ENCODE data around the gene MAP2K5.

DNA sequence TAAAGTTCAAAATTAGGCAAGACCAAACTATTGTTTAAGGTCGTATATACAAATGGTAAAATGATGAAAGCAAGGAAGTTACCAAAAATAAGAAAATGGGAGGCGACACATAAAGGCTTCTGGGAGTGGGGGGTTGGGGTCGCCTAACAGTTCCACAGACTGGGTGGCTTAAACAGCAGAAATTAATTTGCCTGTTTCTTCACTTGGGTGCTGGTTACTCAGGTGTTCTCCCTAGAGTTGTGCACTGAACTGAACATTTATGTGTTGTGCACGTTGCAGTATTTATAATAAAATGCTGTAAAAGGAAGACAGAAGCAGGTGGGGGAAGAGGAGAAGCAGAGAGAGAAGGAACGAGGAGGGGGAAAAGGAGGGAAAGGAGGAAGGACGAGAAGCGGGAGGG is 307.8 kb downstream of the MAP2K5 start:
- TF ChIP-seq, protein P1, sequence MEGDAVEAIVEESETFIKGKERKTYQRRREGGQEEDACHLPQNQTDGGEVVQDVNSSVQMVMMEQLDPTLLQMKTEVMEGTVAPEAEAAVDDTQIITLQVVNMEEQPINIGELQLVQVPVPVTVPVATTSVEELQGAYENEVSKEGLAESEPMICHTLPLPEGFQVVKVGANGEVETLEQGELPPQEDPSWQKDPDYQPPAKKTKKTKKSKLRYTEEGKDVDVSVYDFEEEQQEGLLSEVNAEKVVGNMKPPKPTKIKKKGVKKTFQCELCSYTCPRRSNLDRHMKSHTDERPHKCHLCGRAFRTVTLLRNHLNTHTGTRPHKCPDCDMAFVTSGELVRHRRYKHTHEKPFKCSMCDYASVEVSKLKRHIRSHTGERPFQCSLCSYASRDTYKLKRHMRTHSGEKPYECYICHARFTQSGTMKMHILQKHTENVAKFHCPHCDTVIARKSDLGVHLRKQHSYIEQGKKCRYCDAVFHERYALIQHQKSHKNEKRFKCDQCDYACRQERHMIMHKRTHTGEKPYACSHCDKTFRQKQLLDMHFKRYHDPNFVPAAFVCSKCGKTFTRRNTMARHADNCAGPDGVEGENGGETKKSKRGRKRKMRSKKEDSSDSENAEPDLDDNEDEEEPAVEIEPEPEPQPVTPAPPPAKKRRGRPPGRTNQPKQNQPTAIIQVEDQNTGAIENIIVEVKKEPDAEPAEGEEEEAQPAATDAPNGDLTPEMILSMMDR (IDR thresholded peaks at IDR 0.05): no peak
- no peak for TF ChIP-seq POLR2AphosphoS5 (IDR thresholded peaks at IDR 0.05)
